GM12801 (cell line): Measurements from ENCODE around the gene FBXO11.

Experiments used
- TF ChIP-seq, protein P1 (sequence below): IDR thresholded peaks from one replicate; pipeline ENCODE4 v1.5.1; 2011; ENCODE audit warnings: control low read depth; ENCODE audit not compliant: insufficient read length; ENCODE audit errors: extremely low read depth

FBXO11 gene

DNA sequence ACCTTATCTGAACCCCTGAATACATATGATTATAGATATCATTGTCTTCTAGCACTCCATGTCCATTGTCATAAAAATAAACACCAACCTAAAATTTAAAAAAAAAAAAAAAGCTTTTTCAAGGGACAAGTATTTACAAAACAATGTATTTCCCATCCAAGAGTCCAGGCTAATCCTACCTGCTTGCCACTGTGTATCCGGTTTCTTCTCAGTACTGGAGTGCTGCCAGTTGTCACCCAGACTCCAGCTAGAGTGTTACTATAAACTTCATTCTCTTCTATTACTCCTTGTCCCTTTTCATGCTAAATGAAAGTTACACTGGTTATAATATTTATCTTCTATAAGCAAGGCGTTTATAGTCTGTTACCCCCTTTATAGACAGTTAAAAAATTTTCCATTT is 87.5 kb downstream of the FBXO11 start:
- TF ChIP-seq, protein P1, sequence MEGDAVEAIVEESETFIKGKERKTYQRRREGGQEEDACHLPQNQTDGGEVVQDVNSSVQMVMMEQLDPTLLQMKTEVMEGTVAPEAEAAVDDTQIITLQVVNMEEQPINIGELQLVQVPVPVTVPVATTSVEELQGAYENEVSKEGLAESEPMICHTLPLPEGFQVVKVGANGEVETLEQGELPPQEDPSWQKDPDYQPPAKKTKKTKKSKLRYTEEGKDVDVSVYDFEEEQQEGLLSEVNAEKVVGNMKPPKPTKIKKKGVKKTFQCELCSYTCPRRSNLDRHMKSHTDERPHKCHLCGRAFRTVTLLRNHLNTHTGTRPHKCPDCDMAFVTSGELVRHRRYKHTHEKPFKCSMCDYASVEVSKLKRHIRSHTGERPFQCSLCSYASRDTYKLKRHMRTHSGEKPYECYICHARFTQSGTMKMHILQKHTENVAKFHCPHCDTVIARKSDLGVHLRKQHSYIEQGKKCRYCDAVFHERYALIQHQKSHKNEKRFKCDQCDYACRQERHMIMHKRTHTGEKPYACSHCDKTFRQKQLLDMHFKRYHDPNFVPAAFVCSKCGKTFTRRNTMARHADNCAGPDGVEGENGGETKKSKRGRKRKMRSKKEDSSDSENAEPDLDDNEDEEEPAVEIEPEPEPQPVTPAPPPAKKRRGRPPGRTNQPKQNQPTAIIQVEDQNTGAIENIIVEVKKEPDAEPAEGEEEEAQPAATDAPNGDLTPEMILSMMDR, result no peak

DNA sequence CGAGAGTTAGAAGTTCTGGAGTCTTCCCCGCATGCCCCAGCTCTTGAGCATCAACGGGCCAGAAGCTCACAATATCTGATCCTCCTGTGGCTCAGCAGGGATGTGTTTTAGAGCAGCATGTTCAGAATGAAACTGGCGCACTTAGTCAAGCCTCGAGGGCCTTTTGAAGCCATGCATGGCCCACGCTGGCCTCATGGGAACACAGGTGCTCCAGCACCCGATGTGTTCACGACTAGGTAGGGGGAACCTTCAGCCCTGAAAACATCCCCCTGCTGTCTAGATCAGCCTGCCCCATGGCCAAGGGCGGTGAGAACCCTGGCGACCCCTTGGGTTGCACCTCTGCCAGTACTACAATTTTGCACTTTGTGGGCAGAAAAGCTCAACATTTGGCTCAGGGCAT is 90.5 kb downstream of the FBXO11 start:
- TF ChIP-seq, protein P1, result no peak

DNA sequence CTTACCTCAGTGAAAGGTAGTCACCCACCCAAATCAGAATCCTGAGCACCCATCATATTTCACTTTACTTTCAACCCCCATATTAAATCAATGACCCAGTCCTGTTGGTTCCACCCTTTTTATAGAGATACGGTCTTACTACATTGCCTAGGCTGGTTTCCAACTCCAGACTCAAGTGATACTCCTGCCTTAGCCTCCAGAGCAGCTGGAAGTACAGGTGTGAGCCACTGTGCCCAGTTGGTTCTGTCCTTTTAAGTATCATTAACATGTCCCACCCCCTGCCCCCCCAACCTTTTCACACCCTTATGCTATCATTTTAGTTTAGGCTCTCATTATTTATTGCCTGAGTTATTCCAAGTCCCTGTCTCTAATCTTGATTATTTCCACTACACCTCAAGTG is 94.6 kb downstream of the FBXO11 start:
- TF ChIP-seq, protein P1, result no peak

DNA sequence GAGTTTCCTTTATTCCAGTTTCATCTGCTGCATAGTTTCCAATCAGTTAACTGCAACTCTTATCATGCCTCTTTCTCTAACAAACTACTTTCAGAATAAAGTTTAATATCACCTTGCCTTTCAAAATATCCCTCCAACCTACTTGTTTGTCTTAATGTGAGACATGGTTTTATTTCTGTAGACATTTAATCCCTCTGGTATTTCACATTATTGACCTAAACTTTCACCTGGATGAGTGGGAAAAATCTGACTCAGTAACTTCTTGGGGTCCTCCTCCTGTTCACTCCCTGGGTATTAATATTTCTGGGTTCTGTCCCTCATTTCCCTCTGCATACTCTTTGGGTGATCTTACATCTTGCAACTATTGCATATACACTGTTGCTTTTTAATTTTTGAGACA is 95.4 kb downstream of the FBXO11 start:
- TF ChIP-seq, protein P1, result no peak

DNA sequence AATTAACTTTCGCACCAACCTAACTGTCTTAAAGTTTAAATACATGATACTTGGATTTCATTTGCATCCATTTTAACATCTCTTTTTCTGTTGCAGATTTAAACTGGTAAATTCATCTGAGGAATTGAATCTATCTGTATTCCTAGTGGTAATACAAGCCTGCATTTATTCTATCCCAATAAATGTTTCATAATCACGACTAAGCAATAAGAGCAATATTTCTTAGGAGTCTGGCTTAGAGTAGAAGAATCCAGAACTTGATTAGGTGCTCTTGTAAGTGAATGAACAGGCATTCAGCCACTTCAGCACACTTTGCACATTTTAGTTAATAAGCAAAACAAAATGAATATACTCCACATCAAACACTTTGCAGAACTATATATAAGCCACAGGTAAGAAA is 96.4 kb downstream of the FBXO11 start:
- TF ChIP-seq, protein P1, result no peak

DNA sequence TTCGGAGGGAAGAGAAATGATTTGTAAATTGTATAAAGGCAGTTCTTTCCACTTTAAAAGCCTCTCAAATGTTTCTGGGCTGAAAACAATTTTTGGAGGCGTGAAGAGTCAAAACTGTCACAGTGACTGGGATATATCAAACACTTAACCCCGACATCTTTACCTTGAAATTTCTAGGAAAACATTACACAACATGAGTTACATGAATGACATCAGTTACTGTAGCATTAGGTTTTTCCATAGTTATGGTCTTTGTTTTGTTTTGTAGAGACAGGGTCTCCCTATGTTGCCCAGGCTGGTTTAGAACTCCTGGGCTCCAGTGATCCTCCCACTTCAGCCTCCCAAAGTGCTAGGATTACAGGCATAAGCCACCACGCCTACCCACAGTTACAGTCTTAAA is 97.7 kb downstream of the FBXO11 start:
- TF ChIP-seq, protein P1, result no peak

DNA sequence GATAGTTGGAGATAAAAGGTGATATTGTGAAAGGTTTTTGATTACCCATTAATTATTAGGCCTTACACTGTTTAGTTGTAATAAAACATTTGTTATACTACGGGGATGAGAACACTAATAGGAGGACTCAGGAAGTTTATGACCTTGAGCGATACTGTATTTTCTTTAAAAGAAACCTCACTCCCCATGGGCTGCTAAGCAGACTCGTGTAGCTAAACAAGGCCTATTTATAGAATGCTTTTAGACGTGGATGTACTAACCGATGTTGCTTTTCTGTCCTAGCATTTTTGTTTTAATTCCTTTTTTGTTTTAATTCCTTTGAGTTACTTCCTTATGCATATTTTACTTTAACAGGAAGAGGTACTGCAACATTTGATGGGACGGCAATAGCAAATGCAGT is 100.4 kb downstream of the FBXO11 start:
- TF ChIP-seq, protein P1, result no peak

DNA sequence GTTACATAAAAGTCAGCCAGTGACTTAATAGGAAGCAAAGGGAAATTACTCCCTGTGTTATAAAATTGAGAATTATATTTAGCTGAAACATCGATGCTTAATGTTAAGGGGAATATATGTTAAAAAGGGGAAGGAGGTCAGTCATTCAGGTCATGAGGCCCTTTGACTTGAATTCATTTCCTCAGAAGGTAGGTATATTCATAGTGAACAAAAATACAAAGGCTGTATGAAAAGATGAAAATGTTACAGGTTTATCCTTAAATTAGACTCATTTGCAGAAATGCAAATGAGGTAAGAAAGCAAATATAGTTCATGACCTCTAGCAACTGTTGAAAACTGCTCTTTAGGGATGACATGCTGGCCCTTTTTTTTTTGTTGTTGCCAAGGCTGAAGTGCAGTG is 102.5 kb downstream of the FBXO11 start:
- TF ChIP-seq, protein P1, result no peak
